GM19324 (cell line): ENCODE results near the gene SPANXN5.
"Not testable (repeated sequence)": the region's sequence is repeated elsewhere in the genome, so short reads cannot be mapped to it uniquely, and the experiment has no call there.

Source experiments
- ATAC-seq: cut with Tn5 transposase; IDR thresholded peaks from one replicate; pipeline ENCODE4 v1.9.1; 2021; ENCODE audit warnings: mild to moderate bottlenecking, moderate library complexity; ENCODE audit not compliant: unreplicated experiment, low FRiP score

The SPANXN5 gene

GRCh38 chrX:52797327-52797726 lies at the start of gene SPANXN5:
TSS of gene SPANXN5 (minus strand) at chrX:52797427. CDS start at chrX:52797348, 79 bp downstream.
- ATAC-seq = not testable (repeated sequence)

- not testable (repeated sequence) for ATAC-seq
These were observed 46.4 kb upstream of the SPANXN5 start for GRCh38 chrX:52843619-52844018.

GRCh38 chrX:52839137-52839536 lies 41.9 kb upstream of the SPANXN5 start:
- no peak for ATAC-seq

- ATAC-seq = no peak
These were observed 33.3 kb upstream of the SPANXN5 start for GRCh38 chrX:52830551-52830950.

- no peak for ATAC-seq
These were observed 27.4 kb upstream of the SPANXN5 start for GRCh38 chrX:52824608-52825007.

GRCh38 chrX:52821079-52821760 lies 24.0 kb upstream of the SPANXN5 start:
- ATAC-seq = no peak

GRCh38 chrX:52819788-52820187 lies 22.6 kb upstream of the SPANXN5 start:
- no peak for ATAC-seq

GRCh38 chrX:52811065-52811625 lies 13.9 kb upstream of the SPANXN5 start, which contains the start of gene XAGE5:
TSS of gene XAGE5 (plus strand) at chrX:52811287. CDS start at chrX:52812567, 1,280 bp downstream.
- ATAC-seq = no peak

GRCh38 chrX:52804876-52805275 lies 7.6 kb upstream of the SPANXN5 start:
- not testable (repeated sequence) for ATAC-seq

GRCh38 chrX:52773504-52773903 lies 23.7 kb downstream of the SPANXN5 start:
- not testable (repeated sequence) for ATAC-seq

GRCh38 chrX:52765983-52766382 lies 31.2 kb downstream of the SPANXN5 start:
- not testable (repeated sequence) for ATAC-seq

GRCh38 chrX:52750952-52751351 lies 46.3 kb downstream of the SPANXN5 start, which contains the start of gene SSX2B:
TSS of gene SSX2B (plus strand) at chrX:52751252. CDS start at chrX:52752681, 1,429 bp downstream.
- not testable (repeated sequence) for ATAC-seq
